Fibroblast of upper back skin (primary cell): Measurements from ENCODE around the gene CCDC90B.
A peak's percentile ranks its signal among the peaks of the same experiment; 100 is the strongest.
"Not testable (repeated sequence)": the region's sequence is repeated elsewhere in the genome, so short reads cannot be mapped to it uniquely, and the experiment has no call there.

Source experiments
- DNase-seq: peaks from one replicate; pipeline ENCODE4 v3.0.0-alpha.2; 2013

Gene CCDC90B

GRCh38 chr11:83285771-83286528, at the start of gene CCDC90B:
Gene CCDC90B (minus strand): TSS chr11:83286367. CDS start chr11:83285972, 395 bp downstream.
- DNase-seq = peak; percentile 98

- DNase-seq = no peak
These were observed 49.4 kb upstream of the CCDC90B start for GRCh38 chr11:83335446-83336070.

- DNase-seq = no peak
These were observed 44.1 kb upstream of the CCDC90B start for GRCh38 chr11:83330303-83330702.

- DNase-seq = no peak
These were observed 40.2 kb upstream of the CCDC90B start for GRCh38 chr11:83326326-83326725.

GRCh38 chr11:83319346-83319745, 33.2 kb upstream of the CCDC90B start:
- DNase-seq = no peak

- no peak for DNase-seq
These were observed 32.8 kb upstream of the CCDC90B start for GRCh38 chr11:83318931-83319330.

- DNase-seq = no peak
These were observed 31.9 kb upstream of the CCDC90B start for GRCh38 chr11:83317757-83318690.

GRCh38 chr11:83316897-83317268, 30.7 kb upstream of the CCDC90B start:
- not testable (repeated sequence) for DNase-seq

GRCh38 chr11:83316143-83316896, 30.2 kb upstream of the CCDC90B start:
- not testable (repeated sequence) for DNase-seq

GRCh38 chr11:83312430-83312829, 26.3 kb upstream of the CCDC90B start:
- DNase-seq = no peak

GRCh38 chr11:83311701-83312100, 25.5 kb upstream of the CCDC90B start:
- no peak for DNase-seq

- no peak for DNase-seq
These were observed 24.6 kb upstream of the CCDC90B start for GRCh38 chr11:83310718-83311117.

GRCh38 chr11:83308536-83308935, 22.4 kb upstream of the CCDC90B start:
- DNase-seq = not testable (repeated sequence)

- no peak for DNase-seq
These were observed 20.3 kb upstream of the CCDC90B start for GRCh38 chr11:83306200-83307080.

- no peak for DNase-seq
These were observed 17.1 kb upstream of the CCDC90B start for GRCh38 chr11:83303316-83303715.

- no peak for DNase-seq
These were observed 16.0 kb upstream of the CCDC90B start for GRCh38 chr11:83302151-83302550.

GRCh38 chr11:83299681-83300080, 13.5 kb upstream of the CCDC90B start:
- no peak for DNase-seq

GRCh38 chr11:83294208-83294607, 8.0 kb upstream of the CCDC90B start:
- no peak for DNase-seq

- DNase-seq = no peak
These were observed 7.2 kb upstream of the CCDC90B start for GRCh38 chr11:83293457-83293774.

- peak; percentile 65 for DNase-seq
These were observed 6.7 kb upstream of the CCDC90B start for GRCh38 chr11:83292709-83293456.

GRCh38 chr11:83287631-83288030, 1.5 kb upstream of the CCDC90B start:
- no peak for DNase-seq
